Glutamatergic neuron (in vitro differentiated cells): ENCODE data around the gene ANGPTL7. TPM values are rescaled to one million over a fixed set of nuclear protein-coding genes. Genes with fewer than 3 reads are reported as not detected.

Experiments
- DNase-seq: peaks from one replicate; pipeline ENCODE4 v3.0.0; 2022
- H3K27ac Mint-ChIP-seq: one replicate; pipeline ENCODE4 v1.8.0; 2020; ENCODE audit warnings: mild to moderate bottlenecking, mixed read lengths, inconsistent platforms; ENCODE audit not compliant: unreplicated experiment
- H3K27me3 Mint-ChIP-seq: one replicate; pipeline ENCODE4 v1.8.0; 2020; ENCODE audit warnings: mild to moderate bottlenecking, moderate library complexity, mixed read lengths, inconsistent platforms; ENCODE audit not compliant: unreplicated experiment
- H3K36me3 Mint-ChIP-seq: one replicate; pipeline ENCODE4 v1.8.0; 2020; ENCODE audit warnings: mild to moderate bottlenecking, mixed read lengths, inconsistent platforms; ENCODE audit not compliant: unreplicated experiment
- H3K4me1 Mint-ChIP-seq: one replicate; pipeline ENCODE4 v1.8.0; 2020; ENCODE audit warnings: mild to moderate bottlenecking, low read depth, mixed read lengths, inconsistent platforms; ENCODE audit not compliant: unreplicated experiment
- H3K4me3 Mint-ChIP-seq: one replicate; pipeline ENCODE4 v1.8.0; 2020; ENCODE audit warnings: mild to moderate bottlenecking, mixed read lengths, inconsistent platforms; ENCODE audit not compliant: unreplicated experiment
- H3K9me3 Mint-ChIP-seq: one replicate; pipeline ENCODE4 v1.8.0; 2020; ENCODE audit warnings: mild to moderate bottlenecking, moderate library complexity, mixed read lengths, inconsistent platforms; ENCODE audit not compliant: unreplicated experiment
- total RNA-seq: library from RNA; stranded (reverse); fragmentation: NEBNext Ultra II Directional; extraction: Animal tissue kit (Norgen Biotek cat#: 25700); gene quantifications from one replicate; pipeline ENCODE4 v1.2.1, GENCODE V29; 2021; ENCODE audit not compliant: unreplicated experiment
- TF ChIP-seq, protein P1 (sequence below): fragments of 200-600 bp; sonication (generic); IDR thresholded peaks from one replicate; pipeline ENCODE4 v1.5.0; 2021; ENCODE audit not compliant: partially characterized antibody, unreplicated experiment

ANGPTL7 gene
- total RNA-seq, 1 donor from 2014 or later, result not detected

DNA sequence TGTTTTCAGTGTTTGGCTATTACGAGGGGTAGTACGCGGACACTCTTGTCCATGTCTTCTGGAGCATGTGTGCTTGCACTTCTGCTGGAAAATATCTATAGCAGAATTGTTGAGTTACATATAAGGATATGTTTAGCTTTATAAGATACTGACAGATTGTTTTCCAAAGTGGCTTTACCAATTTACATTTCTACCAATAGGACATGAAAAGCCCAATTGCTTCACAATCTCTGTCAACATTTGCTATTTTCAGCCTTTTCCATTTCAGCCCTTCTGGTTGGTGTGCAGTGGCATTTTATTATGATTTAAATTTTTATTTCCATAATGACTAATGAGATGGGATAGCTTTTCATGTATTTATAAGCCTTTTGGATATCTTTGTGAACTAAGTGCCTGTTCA is 6.3 kb upstream of the ANGPTL7 start:
- peaks cover 6% of the 10 kb centered on the region for H3K4me1 Mint-ChIP-seq
- H3K27ac Mint-ChIP-seq, result no peak overlapping the region
- H3K36me3 Mint-ChIP-seq, result no peaks in the 10 kb centered on the region
- no peaks in the 10 kb centered on the region for H3K27me3 Mint-ChIP-seq
- no peaks in the 10 kb centered on the region for H3K9me3 Mint-ChIP-seq
- no peak for DNase-seq
- TF ChIP-seq, protein P1, sequence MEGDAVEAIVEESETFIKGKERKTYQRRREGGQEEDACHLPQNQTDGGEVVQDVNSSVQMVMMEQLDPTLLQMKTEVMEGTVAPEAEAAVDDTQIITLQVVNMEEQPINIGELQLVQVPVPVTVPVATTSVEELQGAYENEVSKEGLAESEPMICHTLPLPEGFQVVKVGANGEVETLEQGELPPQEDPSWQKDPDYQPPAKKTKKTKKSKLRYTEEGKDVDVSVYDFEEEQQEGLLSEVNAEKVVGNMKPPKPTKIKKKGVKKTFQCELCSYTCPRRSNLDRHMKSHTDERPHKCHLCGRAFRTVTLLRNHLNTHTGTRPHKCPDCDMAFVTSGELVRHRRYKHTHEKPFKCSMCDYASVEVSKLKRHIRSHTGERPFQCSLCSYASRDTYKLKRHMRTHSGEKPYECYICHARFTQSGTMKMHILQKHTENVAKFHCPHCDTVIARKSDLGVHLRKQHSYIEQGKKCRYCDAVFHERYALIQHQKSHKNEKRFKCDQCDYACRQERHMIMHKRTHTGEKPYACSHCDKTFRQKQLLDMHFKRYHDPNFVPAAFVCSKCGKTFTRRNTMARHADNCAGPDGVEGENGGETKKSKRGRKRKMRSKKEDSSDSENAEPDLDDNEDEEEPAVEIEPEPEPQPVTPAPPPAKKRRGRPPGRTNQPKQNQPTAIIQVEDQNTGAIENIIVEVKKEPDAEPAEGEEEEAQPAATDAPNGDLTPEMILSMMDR, result no peak
- no peak overlapping the region for H3K4me3 Mint-ChIP-seq

DNA sequence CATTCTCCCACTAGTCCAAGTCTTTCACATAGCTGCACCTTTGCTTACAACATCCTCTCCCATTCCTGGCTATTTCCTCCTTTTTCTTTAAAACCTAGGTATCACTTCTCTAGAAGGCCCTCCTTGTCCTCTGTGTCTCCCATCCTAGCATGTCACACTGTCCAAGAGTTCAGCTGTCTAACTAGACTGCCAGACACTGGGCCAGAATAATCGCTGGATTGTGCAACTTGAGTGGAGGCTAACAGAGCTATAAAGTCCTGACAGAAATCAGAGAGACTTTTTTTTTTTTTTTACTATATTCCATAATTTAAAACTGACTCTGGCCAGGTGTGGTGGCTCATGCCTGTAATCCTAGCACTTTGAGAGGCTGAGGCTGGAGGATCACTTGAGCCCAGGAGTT is 4.2 kb upstream of the ANGPTL7 start:
- no peaks in the 10 kb centered on the region for H3K36me3 Mint-ChIP-seq
- H3K9me3 Mint-ChIP-seq, result no peaks in the 10 kb centered on the region
- H3K27ac Mint-ChIP-seq, result no peak overlapping the region
- no peak for DNase-seq
- H3K4me3 Mint-ChIP-seq, result no peak overlapping the region
- TF ChIP-seq, protein P1, result no peak
- H3K27me3 Mint-ChIP-seq, result peaks cover 2% of the 10 kb centered on the region
- H3K4me1 Mint-ChIP-seq, result peaks cover 9% of the 10 kb centered on the region

DNA sequence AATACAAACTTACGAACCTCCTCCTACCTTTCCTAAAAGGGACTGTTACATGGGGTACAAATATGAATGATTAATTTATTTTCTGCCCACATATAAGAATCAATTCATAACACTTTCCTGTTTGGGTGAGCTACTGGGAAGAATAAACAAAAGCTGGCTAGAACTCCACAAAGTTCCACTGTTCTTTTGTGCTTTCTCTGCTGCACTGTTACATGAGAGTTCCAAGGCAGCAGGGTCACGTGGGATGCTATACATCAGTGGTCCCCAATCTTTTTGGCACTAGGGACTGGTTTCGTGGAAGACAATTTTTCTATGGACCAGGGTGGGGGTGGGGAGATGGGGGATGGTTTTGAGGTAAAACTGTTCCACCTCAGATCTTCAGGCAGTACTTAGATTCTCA is 2.2 kb upstream of the ANGPTL7 start:
- H3K4me1 Mint-ChIP-seq, result peaks cover 8% of the 10 kb centered on the region
- TF ChIP-seq, protein P1, result no peak
- H3K9me3 Mint-ChIP-seq, result peaks cover 2% of the 10 kb centered on the region
- H3K27ac Mint-ChIP-seq, result no peak overlapping the region
- no peaks in the 10 kb centered on the region for H3K36me3 Mint-ChIP-seq
- DNase-seq, result no peak
- no peak overlapping the region for H3K4me3 Mint-ChIP-seq
- H3K27me3 Mint-ChIP-seq, result peaks cover 2% of the 10 kb centered on the region

DNA sequence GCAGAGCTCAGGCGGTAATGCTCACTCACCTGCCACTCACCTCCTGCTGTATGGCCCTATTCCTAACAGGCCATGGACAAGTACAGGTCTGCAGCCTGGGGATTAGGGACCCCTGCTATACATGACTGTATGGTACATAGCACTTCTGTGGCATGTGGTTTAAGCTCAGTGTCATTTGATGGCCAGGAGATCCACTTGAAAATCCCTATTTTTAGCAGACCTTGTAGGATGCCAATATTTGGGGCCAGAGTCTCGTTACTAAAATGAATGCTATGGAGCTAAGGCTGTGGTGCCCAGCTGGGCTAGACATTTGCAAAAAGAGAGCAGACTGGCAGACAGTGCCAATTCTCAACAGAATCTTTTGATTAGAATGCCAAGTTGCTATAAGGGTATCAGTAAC is 1.7 kb upstream of the ANGPTL7 start:
- Mint-ChIP-seq H3K27me3 (peaks cover 2% of the 10 kb centered on the region), H3K27ac (no peak overlapping the region), H3K9me3 (peaks cover 2% of the 10 kb centered on the region), H3K4me1 (peaks cover 5% of the 10 kb centered on the region), H3K4me3 (no peak overlapping the region), H3K36me3 (no peaks in the 10 kb centered on the region)
- DNase-seq, result no peak
- TF ChIP-seq, protein P1, result no peak

DNA sequence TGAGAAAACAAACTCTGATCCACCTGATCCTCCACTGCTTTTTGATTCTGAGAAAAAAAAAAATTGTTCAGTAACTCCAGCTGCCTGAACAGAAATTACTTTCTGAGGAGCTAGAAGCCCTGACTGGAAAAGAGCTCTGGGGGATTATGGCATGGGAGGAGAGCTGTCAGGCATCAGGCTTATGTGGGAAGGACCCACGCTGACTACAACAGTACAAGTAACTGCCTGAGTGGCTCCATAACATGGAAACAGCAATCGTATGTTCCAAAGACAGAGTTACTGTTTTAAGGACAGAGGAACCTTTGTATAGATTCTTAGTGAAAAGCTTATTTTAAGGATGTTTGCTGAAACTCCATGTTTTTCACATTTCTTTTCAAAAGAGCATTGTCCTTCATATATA is 1.2 kb upstream of the ANGPTL7 start:
- Mint-ChIP-seq H3K9me3 (peaks cover 2% of the 10 kb centered on the region), H3K4me1 (peaks cover 3% of the 10 kb centered on the region), H3K4me3 (no peak overlapping the region), H3K27me3 (peaks cover 2% of the 10 kb centered on the region), H3K27ac (no peak overlapping the region), H3K36me3 (no peaks in the 10 kb centered on the region)
- no peak for DNase-seq
- TF ChIP-seq, protein P1, result no peak
